Neural cell (in vitro differentiated cells): Measurements from ENCODE around the gene PCLO. TPM values are rescaled to one million over a fixed set of nuclear protein-coding genes. Genes with fewer than 3 reads are reported as not detected.

Experiments
- H2AFZ ChIP-seq: fragments of 200-600, 300-800 bp; sonication (generic), shearing (Covaris generic); 2 replicates; pipeline ENCODE4 v1.6.0; 2014; ENCODE audit warnings: low read depth, mild to moderate bottlenecking, antibody characterized with exemption, low read length, moderate library complexity
- H3F3A ChIP-seq: fragments of 200-600 bp; shearing (Covaris generic); 2 replicates; pipeline ENCODE4 v1.6.1; 2016; ENCODE audit warnings: mild to moderate bottlenecking, moderate library complexity, mixed read lengths, antibody characterized with exemption, low read length; ENCODE audit not compliant: insufficient read depth, poor library complexity, severe bottlenecking
- H3K27ac ChIP-seq: fragments of 200-600, 300-800 bp; sonication (generic), shearing (Covaris generic); 2 replicates; pipeline ENCODE4 v1.5.1; 2014; ENCODE audit warnings: mild to moderate bottlenecking, low read length, moderate library complexity
- H3K27me3 ChIP-seq: fragments of 300-800, 200-600 bp; sonication (generic), shearing (Covaris generic); 2 replicates; pipeline ENCODE4 v1.6.0; 2014; ENCODE audit warnings: mild to moderate bottlenecking, low read depth, low read length, moderate library complexity; ENCODE audit not compliant: insufficient read depth
- H3K36me3 ChIP-seq: fragments of 300-800, 200-600 bp; sonication (generic), shearing (Covaris generic); 2 replicates; pipeline ENCODE4 v1.5.1; 2014; ENCODE audit warnings: mild to moderate bottlenecking, antibody characterized with exemption, low read length, moderate library complexity; ENCODE audit not compliant: insufficient read depth
- H3K4me2 ChIP-seq: fragments of 300-800, 200-600 bp; sonication (generic), shearing (Covaris generic); 2 replicates; pipeline ENCODE4 v1.6.0; 2014; ENCODE audit warnings: mild to moderate bottlenecking, low read length
- H3K4me3 ChIP-seq: fragments of 300-800, 200-600 bp; sonication (generic), shearing (Covaris generic); 2 replicates; pipeline ENCODE4 v1.5.1; 2014; ENCODE audit warnings: mild to moderate bottlenecking, low read length, moderate library complexity
- H3K79me2 ChIP-seq: fragments of 200-600 bp; shearing (Covaris generic); replicated peaks from 2 replicates; pipeline ENCODE4 v1.6.0; 2014; ENCODE audit warnings: mild to moderate bottlenecking, low read length, moderate library complexity; ENCODE audit not compliant: insufficient read depth
- H3K9ac ChIP-seq: fragments of 300-800, 200-600 bp; sonication (generic), shearing (Covaris generic); 2 replicates; pipeline ENCODE4 v1.6.1; 2016; ENCODE audit warnings: mild to moderate bottlenecking, low read length, mixed read lengths
- H3K9me2 ChIP-seq: fragments of 200-600 bp; shearing (Covaris generic); 2 replicates; pipeline ENCODE4 v1.6.1; 2016; ENCODE audit warnings: mild to moderate bottlenecking, low read length, mixed read lengths; ENCODE audit not compliant: insufficient read depth
- H3K9me3 ChIP-seq: fragments of 200-600, 300-800 bp; sonication (generic), shearing (Covaris generic); 2 replicates; pipeline ENCODE4 v1.6.1; 2016; ENCODE audit warnings: mild to moderate bottlenecking, mixed run types, low read length, moderate library complexity, mixed read lengths
- H4K20me1 ChIP-seq: fragments of 200-600 bp; shearing (Covaris generic); 2 replicates; pipeline ENCODE4 v1.6.1; 2016; ENCODE audit warnings: mild to moderate bottlenecking, mixed run types; ENCODE audit not compliant: insufficient read depth
- CTCF ChIP-seq: fragments of 450-650 bp; IDR thresholded peaks from 2 replicates; pipeline ENCODE4 v1.5.1; 2014; ENCODE audit warnings: antibody characterized with exemption, mild to moderate bottlenecking, moderate library complexity; ENCODE audit not compliant: poor library complexity, severe bottlenecking
- EP300 ChIP-seq: fragments of 450-650 bp; conservative IDR thresholded peaks from 2 replicates; pipeline ENCODE4 v1.6.1; 2014; ENCODE audit warnings: antibody characterized with exemption, mild to moderate bottlenecking, moderate library complexity; ENCODE audit not compliant: poor library complexity, severe bottlenecking
- EZH2 ChIP-seq: fragments of 200-600, 300-800 bp; shearing (Covaris generic), sonication (generic); IDR thresholded peaks from 2 replicates; pipeline ENCODE4 v1.6.1; 2014; ENCODE audit warnings: antibody characterized with exemption, low read length, borderline replicate concordance, mild to moderate bottlenecking; ENCODE audit not compliant: insufficient read depth, poor library complexity, severe bottlenecking
- MXI1 ChIP-seq: fragments of 450-650 bp; conservative IDR thresholded peaks from 2 replicates; pipeline ENCODE4 v1.6.1; 2014; ENCODE audit warnings: antibody characterized with exemption, mild to moderate bottlenecking; ENCODE audit not compliant: poor library complexity, severe bottlenecking
- POLR2AphosphoS5 ChIP-seq: IDR thresholded peaks from 2 replicates; pipeline ENCODE4 v1.6.1; 2012
- RAD21 ChIP-seq: fragments of 450-650 bp; conservative IDR thresholded peaks from 2 replicates; pipeline ENCODE4 v1.6.1; 2014; ENCODE audit warnings: antibody characterized with exemption, mild to moderate bottlenecking, moderate library complexity
- REST ChIP-seq: IDR thresholded peaks from 2 replicates; pipeline ENCODE4 v1.6.1; 2012; ENCODE audit warnings: borderline replicate concordance
- SMC3 ChIP-seq: fragments of 450-650 bp; conservative IDR thresholded peaks from 2 replicates; pipeline ENCODE4 v1.6.1; 2014; ENCODE audit warnings: antibody characterized with exemption, mild to moderate bottlenecking, moderate library complexity; ENCODE audit not compliant: poor library complexity
- TAF1 ChIP-seq: IDR thresholded peaks from 2 replicates; pipeline ENCODE4 v1.6.1; 2012; ENCODE audit warnings: low read depth
- polyA plus RNA-seq: library from polyadenylated mRNA; depleted of rRNA; stranded (reverse); fragments of >200 nt; gene quantifications from 2 replicates; pipeline ENCODE4 v1.2.3, GENCODE V29; 2014

Gene PCLO
- polyA plus RNA-seq, 1 donor from 2014 or later, result 25.5 TPM

- TF ChIP-seq CTCF, result no peak
- no peak for TF ChIP-seq POLR2AphosphoS5
- no peak for TF ChIP-seq REST
- no peak for TF ChIP-seq TAF1
- TF ChIP-seq EZH2, result no peak
- no peak for TF ChIP-seq MXI1
- TF ChIP-seq RAD21, result no peak
- TF ChIP-seq EP300, result no peak
- no peak for TF ChIP-seq SMC3
- Histone ChIP-seq H4K20me1 (no peaks in the 10 kb centered on the region), H3K36me3 (no peaks in the 10 kb centered on the region), H3K27me3 (no peaks in the 10 kb centered on the region), H3K9me3 (no peaks in the 10 kb centered on the region), H3K27ac (no peak overlapping the region), H3K9ac (no peak overlapping the region), H3K4me3 (no peak overlapping the region), H2AFZ (no peak overlapping the region), H3K4me2 (no peak overlapping the region), H3F3A (no peaks in the 10 kb centered on the region), H3K79me2 (no peaks in the 10 kb centered on the region), H3K9me2 (no peaks in the 10 kb centered on the region)
These were observed 108.7 kb downstream of the PCLO start for GRCh38 chr7:83053965-83054364.

GRCh38 chr7:83040484-83040883 lies 122.2 kb downstream of the PCLO start:
- no peaks in the 10 kb centered on the region for H3F3A ChIP-seq
- H3K4me3 ChIP-seq, result no peak overlapping the region
- H3K79me2 ChIP-seq, result no peaks in the 10 kb centered on the region
- H3K27ac ChIP-seq, result no peak overlapping the region
- H2AFZ ChIP-seq, result no peak overlapping the region
- no peak overlapping the region for H3K4me2 ChIP-seq
- no peaks in the 10 kb centered on the region for H3K36me3 ChIP-seq
- H3K9me3 ChIP-seq, result no peaks in the 10 kb centered on the region
- H3K9ac ChIP-seq, result no peak overlapping the region
- no peaks in the 10 kb centered on the region for H3K27me3 ChIP-seq
- TF ChIP-seq REST (no peak), RAD21 (no peak), POLR2AphosphoS5 (no peak), CTCF (no peak), SMC3 (no peak), EZH2 (no peak), TAF1 (no peak), EP300 (no peak), MXI1 (no peak)
- H3K9me2 ChIP-seq, result no peaks in the 10 kb centered on the region
- H4K20me1 ChIP-seq, result no peaks in the 10 kb centered on the region
